Endodermal cell (in vitro differentiated cells): ENCODE results near the gene POLR3E. TPM values are rescaled to one million over a fixed set of nuclear protein-coding genes. Genes with fewer than 3 reads are reported as not detected.

Experiments
- DNase-seq: peaks from one replicate; pipeline ENCODE4 v3.0.0-alpha.2; 2017
- H3K27ac ChIP-seq: 2 replicates; pipeline ENCODE4 v1.5.1; 2013; ENCODE audit warnings: mild to moderate bottlenecking, low read depth, low read length, moderate library complexity
- H3K27me3 ChIP-seq: 2 replicates; pipeline ENCODE4 v1.6.1; 2013; ENCODE audit warnings: mild to moderate bottlenecking, low read length, moderate library complexity; ENCODE audit not compliant: insufficient read depth, control insufficient read depth, poor library complexity, severe bottlenecking
- H3K36me3 ChIP-seq: 2 replicates; pipeline ENCODE4 v1.7.0; 2013; ENCODE audit warnings: mild to moderate bottlenecking, low read length, moderate library complexity; ENCODE audit not compliant: control insufficient read depth, insufficient read depth
- H3K4me1 ChIP-seq: one replicate; pipeline ENCODE4 v1.7.0; 2013; ENCODE audit warnings: low read length; ENCODE audit not compliant: control insufficient read depth, insufficient read depth
- H3K4me3 ChIP-seq: 2 replicates; pipeline ENCODE4 v1.5.1; 2013; ENCODE audit warnings: mild to moderate bottlenecking, low read length, moderate library complexity
- H3K9ac ChIP-seq: 2 replicates; pipeline ENCODE4 v1.6.1; 2013; ENCODE audit warnings: mild to moderate bottlenecking, low read length, moderate library complexity; ENCODE audit not compliant: poor library complexity, severe bottlenecking; ENCODE audit errors: extremely low read depth
- H3K9me3 ChIP-seq: 2 replicates; pipeline ENCODE4 v1.6.1; 2013; ENCODE audit warnings: mild to moderate bottlenecking, low read length, moderate library complexity; ENCODE audit not compliant: control insufficient read depth
- H3K27ac Mint-ChIP-seq: 2 replicates; pipeline ENCODE4 v1.8.0; 2020; ENCODE audit warnings: mixed read lengths
- H3K27me3 Mint-ChIP-seq: 2 replicates; pipeline ENCODE4 v1.8.0; 2021; ENCODE audit warnings: mild to moderate bottlenecking, mixed read lengths; ENCODE audit not compliant: insufficient read depth
- H3K36me3 Mint-ChIP-seq: 2 replicates; pipeline ENCODE4 v1.8.0; 2020; ENCODE audit warnings: low read depth, mixed read lengths
- H3K4me1 Mint-ChIP-seq: 2 replicates; pipeline ENCODE4 v1.8.0; 2020; ENCODE audit warnings: mixed read lengths
- H3K4me3 Mint-ChIP-seq: 2 replicates; pipeline ENCODE4 v1.8.0; 2020; ENCODE audit warnings: mild to moderate bottlenecking, moderate library complexity, mixed read lengths
- H3K9me3 Mint-ChIP-seq: 2 replicates; pipeline ENCODE4 v1.8.0; 2020; ENCODE audit warnings: mild to moderate bottlenecking, mixed read lengths
- CTCF ChIP-seq: fragments of 200-600 bp; sonication (generic); conservative IDR thresholded peaks from 2 replicates; pipeline ENCODE4 v1.5.0; 2021; ENCODE audit warnings: antibody characterized with exemption, mild to moderate bottlenecking
- WGBS, 2 experiments: methylation state at CpG; one replicate each; pipeline versions ENCODE4 v1.1.5 to v1.1.7; 2013; ENCODE audit warnings: missing lambda C conversion rate in 2 of 2, mixed read lengths in 1 of 2; ENCODE audit not compliant: insufficient coverage in 1 of 2, insufficient read length in 1 of 2; 5-methylcytosine and 5-hydroxymethylcytosine counted together
- total RNA-seq, 2 donors: library from RNA; stranded (reverse); fragmentation: NEBNext Ultra II Directional in 1 of 2; extraction: Animal tissue kit (Norgen Biotek cat#: 25700) in 1 of 2; gene quantifications; 2 replicates in 1 of 2; 3 replicates in 1 of 2; pipeline ENCODE4 v1.2.1, GENCODE V29; 2021

Gene POLR3E
- total RNA-seq, 2 donors from 2014 or later = 73.1 to 73.6 TPM

- peak overlapping the region; percentile 68 for H3K27ac ChIP-seq
Measured at GRCh38 chr16:22291860-22292318, 5.3 kb upstream of the POLR3E start.

GRCh38 chr16:22292320-22292719 is 4.9 kb upstream of the POLR3E start:
- Mint-ChIP-seq H3K27me3 (no peaks in the 10 kb centered on the region), H3K9me3 (no peaks in the 10 kb centered on the region), H3K27ac (peak overlapping the region; percentile 28), H3K4me1 (peaks cover 3% of the 10 kb centered on the region), H3K36me3 (no peaks in the 10 kb centered on the region), H3K4me3 (no peak overlapping the region)
- no peak for TF ChIP-seq CTCF
- no peak for DNase-seq
- Histone ChIP-seq H3K27ac (peak overlapping the region; percentile 68), H3K4me3 (no peak overlapping the region), H3K27me3 (no peaks in the 10 kb centered on the region), H3K9ac (no peak overlapping the region), H3K36me3 (no peaks in the 10 kb centered on the region), H3K4me1 (no peaks in the 10 kb centered on the region), H3K9me3 (no peaks in the 10 kb centered on the region)

More at GRCh38 chr16:22291860-22292318, 5.3 kb upstream of the POLR3E start:
- Mint-ChIP-seq H3K36me3 (no peaks in the 10 kb centered on the region), H3K9me3 (no peaks in the 10 kb centered on the region), H3K4me3 (no peak overlapping the region), H3K4me1 (peaks cover 3% of the 10 kb centered on the region), H3K27me3 (no peaks in the 10 kb centered on the region), H3K27ac (no peak overlapping the region)
- H3K36me3 ChIP-seq = no peaks in the 10 kb centered on the region
- H3K27me3 ChIP-seq = no peaks in the 10 kb centered on the region
- no peaks in the 10 kb centered on the region for H3K4me1 ChIP-seq
- no peak for DNase-seq
- no peak overlapping the region for H3K4me3 ChIP-seq
- WGBS, 2 experiments = 81 to 93% methylated on average over 4 of the region's 4 CpGs
- no peak overlapping the region for H3K9ac ChIP-seq
- TF ChIP-seq CTCF = no peak
- H3K9me3 ChIP-seq = no peaks in the 10 kb centered on the region

- Mint-ChIP-seq H3K36me3 (no peaks in the 10 kb centered on the region), H3K4me3 (no peak overlapping the region), H3K27me3 (no peaks in the 10 kb centered on the region), H3K9me3 (no peaks in the 10 kb centered on the region), H3K4me1 (peaks cover 3% of the 10 kb centered on the region), H3K27ac (no peak overlapping the region)
- DNase-seq = no peak
- Histone ChIP-seq H3K9me3 (no peaks in the 10 kb centered on the region), H3K4me1 (no peaks in the 10 kb centered on the region), H3K4me3 (no peak overlapping the region), H3K36me3 (no peaks in the 10 kb centered on the region), H3K27ac (no peak overlapping the region), H3K27me3 (no peaks in the 10 kb centered on the region), H3K9ac (no peak overlapping the region)
- TF ChIP-seq CTCF = no peak
- 85 to 94% methylated on average over 7 to 11 of the region's 11 CpGs for WGBS, 2 experiments
Measured at GRCh38 chr16:22293137-22294106, 3.8 kb upstream of the POLR3E start.
